Measurements from ENCODE around the gene ASB9.

ASB9 gene

GRCh38 chrX:15269618-15270521, at the start of gene ASB9:
Gene ASB9, minus strand, starts transcription at chrX:15270083. Its CDS starts 209 bp downstream, at chrX:15269874.
- Histone ChIP-seq H3K27ac (no peak within 1 kb of the TSS), H3K4me3 (ENCODE audit: low read depth, low read length) (no peak within 1 kb of the TSS), H3K36me3 (no peaks in the 10 kb centered on the region), H3K9me3 (ENCODE audit: severe bottlenecking) (peaks cover 4% of the 10 kb centered on the region), H3K27me3 (ENCODE audit: insufficient read depth, low read depth, severe bottlenecking) (peaks cover 48% of the 10 kb centered on the region)
- no peak for TF ChIP-seq CTCF (IDR thresholded peaks at IDR 0.05; ENCODE audit: low read depth, low read length)
- no peak for DNase-seq

GRCh38 chrX:15319075-15319474, 49.2 kb upstream of the ASB9 start:
- Histone ChIP-seq H3K9me3 (ENCODE audit: severe bottlenecking) (no peaks in the 10 kb centered on the region), H3K27ac (no peak overlapping the region), H3K4me3 (ENCODE audit: low read depth, low read length) (no peak overlapping the region), H3K27me3 (ENCODE audit: insufficient read depth, low read depth, severe bottlenecking) (peaks cover 3% of the 10 kb centered on the region), H3K36me3 (no peaks in the 10 kb centered on the region)
- TF ChIP-seq CTCF (IDR thresholded peaks at IDR 0.05; ENCODE audit: low read depth, low read length): no peak
- no peak for DNase-seq

GRCh38 chrX:15315509-15315908, 45.6 kb upstream of the ASB9 start, which contains the start of gene ASB11:
Gene ASB11, minus strand, starts transcription at chrX:15315640. Its CDS starts 35 bp downstream, at chrX:15315605.
- no peak for TF ChIP-seq CTCF (IDR thresholded peaks at IDR 0.05; ENCODE audit: low read depth, low read length)
- Histone ChIP-seq H3K36me3 (no peaks in the 10 kb centered on the region), H3K27ac (no peak within 1 kb of the TSS), H3K9me3 (ENCODE audit: severe bottlenecking) (no peaks in the 10 kb centered on the region), H3K27me3 (ENCODE audit: insufficient read depth, low read depth, severe bottlenecking) (peaks cover 2% of the 10 kb centered on the region), H3K4me3 (ENCODE audit: low read depth, low read length) (no peak within 1 kb of the TSS)
- DNase-seq: no peak

GRCh38 chrX:15314472-15314871, 44.6 kb upstream of the ASB9 start:
- H3K4me3 ChIP-seq (ENCODE audit: low read depth, low read length): no peak overlapping the region
- DNase-seq: no peak
- H3K9me3 ChIP-seq (ENCODE audit: severe bottlenecking): no peaks in the 10 kb centered on the region
- peaks cover 2% of the 10 kb centered on the region for H3K27me3 ChIP-seq (ENCODE audit: insufficient read depth, low read depth, severe bottlenecking)
- no peaks in the 10 kb centered on the region for H3K36me3 ChIP-seq
- TF ChIP-seq CTCF (IDR thresholded peaks at IDR 0.05; ENCODE audit: low read depth, low read length): no peak
- H3K27ac ChIP-seq: no peak overlapping the region

GRCh38 chrX:15311119-15311518, 41.2 kb upstream of the ASB9 start:
- no peak overlapping the region for H3K4me3 ChIP-seq (ENCODE audit: low read depth, low read length)
- peaks cover 10% of the 10 kb centered on the region for H3K27me3 ChIP-seq (ENCODE audit: insufficient read depth, low read depth, severe bottlenecking)
- no peak for DNase-seq
- no peaks in the 10 kb centered on the region for H3K9me3 ChIP-seq (ENCODE audit: severe bottlenecking)
- H3K36me3 ChIP-seq: no peaks in the 10 kb centered on the region
- H3K27ac ChIP-seq: no peak overlapping the region
- no peak for TF ChIP-seq CTCF (IDR thresholded peaks at IDR 0.05; ENCODE audit: low read depth, low read length)
